ENCODE measurements around the gene RASSF5. TPM values are rescaled to one million over a fixed set of nuclear protein-coding genes. Genes with fewer than 3 reads are reported as not detected.

The RASSF5 gene
- total RNA-seq, 4 donors from 2014 or later = 14.0 to 16.4 (median 14.5) TPM

- DNase-seq = no peak
- TF ChIP-seq POLR2A (IDR thresholded peaks at IDR 0.05) (no peak), CTCF (IDR thresholded peaks at IDR 0.05) (no peak)
- Histone ChIP-seq H3K4me3 (replicated peaks in 1 of 3) (no peak overlapping the region), H3K4me1 (peaks cover 14 to 54% of the 10 kb centered on the region in 2 donors), H3K27ac (peak overlapping the region in 2 of 3 donors; percentile 53 to 54), H3K27me3 (no peaks in the 10 kb centered on the region), H3K36me3 (no peaks in the 10 kb centered on the region), H3K9me3 (no peaks in the 10 kb centered on the region)
- intact Hi-C loops (cut with DNase I) = no loop called here
- 81 to 91% methylated on average over 14 of the region's 14 CpGs for whole genome bisulfite sequencing, 2 donors
These were observed 4.2 kb downstream of the RASSF5 start for GRCh38 chr1:206511362-206512057.

GRCh38 chr1:206512058-206512850 is 4.9 kb downstream of the RASSF5 start:
- no peak for TF ChIP-seq CTCF (IDR thresholded peaks at IDR 0.05)
- Histone ChIP-seq H3K4me1 (peaks cover 11 to 49% of the 10 kb centered on the region in 2 donors), H3K36me3 (no peaks in the 10 kb centered on the region), H3K27ac (peak overlapping the region in 2 of 3 donors; percentile 53 to 54), H3K9me3 (no peaks in the 10 kb centered on the region), H3K27me3 (no peaks in the 10 kb centered on the region), H3K4me3 (replicated peaks in 1 of 3) (no peak overlapping the region)
- intact Hi-C loops (cut with DNase I) = no loop called here
- WGBS, 2 donors = 77 to 78% methylated on average over 14 of the region's 14 CpGs
- no peak for DNase-seq

- H3K4me1 ChIP-seq = peaks cover 11 to 47% of the 10 kb centered on the region in 2 donors
- no peaks in the 10 kb centered on the region for H3K27me3 ChIP-seq
- DNase-seq = no peak
- intact Hi-C loops (cut with DNase I) = no loop called here
- H3K36me3 ChIP-seq = no peaks in the 10 kb centered on the region
- H3K9me3 ChIP-seq = no peaks in the 10 kb centered on the region
- peak overlapping the region in 2 of 3 donors; percentile 21 to 54 for H3K27ac ChIP-seq
- TF ChIP-seq POLR2A (IDR thresholded peaks at IDR 0.05) = no peak
- TF ChIP-seq CTCF (IDR thresholded peaks at IDR 0.05) = no peak
- WGBS, 2 donors = 93 to 94% methylated on average over 3 to 4 of the region's 4 CpGs
- no peak overlapping the region for H3K4me3 ChIP-seq (replicated peaks in 1 of 3)
These were observed 5.5 kb downstream of the RASSF5 start for GRCh38 chr1:206512851-206513180.

GRCh38 chr1:206513312-206514111 is 6.2 kb downstream of the RASSF5 start:
- Histone ChIP-seq H3K9me3 (no peaks in the 10 kb centered on the region), H3K36me3 (no peaks in the 10 kb centered on the region), H3K4me3 (replicated peaks in 1 of 3) (no peak overlapping the region), H3K4me1 (peaks cover 4 to 40% of the 10 kb centered on the region in 2 donors), H3K27ac (peak overlapping the region in 2 of 3 donors; percentile 21 to 54), H3K27me3 (no peaks in the 10 kb centered on the region)
- TF ChIP-seq CTCF (IDR thresholded peaks at IDR 0.05) = no peak
- intact Hi-C loops (cut with DNase I) = no loop called here
- 41 to 71% methylated on average over 11 of the region's 11 CpGs for WGBS, 2 donors
- DNase-seq = peak in 1 of 2 donors; percentile 46
